Non-pigmented ciliary epithelial cell (primary cell): ENCODE results near the gene HS3ST6.
"Not testable (repeated sequence)": the region's sequence is repeated elsewhere in the genome, so short reads cannot be mapped to it uniquely, and the experiment has no call there.

Source experiments
- DNase-seq: peaks from one replicate; pipeline ENCODE4 v3.0.0-alpha.2; 2010; ENCODE audit warnings: low read depth

Gene HS3ST6

DNA sequence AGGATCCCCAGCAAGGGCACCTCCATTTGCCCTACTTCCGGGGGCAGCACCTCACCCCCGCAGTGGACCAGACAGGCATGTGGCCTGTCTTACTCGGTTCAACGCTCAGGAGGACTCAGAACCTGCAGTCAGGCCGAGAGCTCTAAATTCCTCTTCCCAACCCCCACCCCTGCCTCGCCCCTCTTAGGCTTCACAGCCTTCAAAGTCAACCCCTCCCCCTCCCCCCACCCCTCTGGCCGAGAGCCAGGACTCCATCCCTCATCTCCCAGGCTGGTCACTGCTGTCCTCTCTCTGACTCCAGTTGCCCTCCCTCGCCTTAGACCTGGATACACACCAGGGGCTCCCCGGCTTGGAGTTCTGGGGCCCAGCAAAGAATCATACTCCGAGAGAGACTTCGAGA is 8.1 kb upstream of the HS3ST6 start:
- DNase-seq = no peak

GRCh38 chr16:1924095-1924494 is 5.9 kb upstream of the HS3ST6 start:
- no peak for DNase-seq

DNA sequence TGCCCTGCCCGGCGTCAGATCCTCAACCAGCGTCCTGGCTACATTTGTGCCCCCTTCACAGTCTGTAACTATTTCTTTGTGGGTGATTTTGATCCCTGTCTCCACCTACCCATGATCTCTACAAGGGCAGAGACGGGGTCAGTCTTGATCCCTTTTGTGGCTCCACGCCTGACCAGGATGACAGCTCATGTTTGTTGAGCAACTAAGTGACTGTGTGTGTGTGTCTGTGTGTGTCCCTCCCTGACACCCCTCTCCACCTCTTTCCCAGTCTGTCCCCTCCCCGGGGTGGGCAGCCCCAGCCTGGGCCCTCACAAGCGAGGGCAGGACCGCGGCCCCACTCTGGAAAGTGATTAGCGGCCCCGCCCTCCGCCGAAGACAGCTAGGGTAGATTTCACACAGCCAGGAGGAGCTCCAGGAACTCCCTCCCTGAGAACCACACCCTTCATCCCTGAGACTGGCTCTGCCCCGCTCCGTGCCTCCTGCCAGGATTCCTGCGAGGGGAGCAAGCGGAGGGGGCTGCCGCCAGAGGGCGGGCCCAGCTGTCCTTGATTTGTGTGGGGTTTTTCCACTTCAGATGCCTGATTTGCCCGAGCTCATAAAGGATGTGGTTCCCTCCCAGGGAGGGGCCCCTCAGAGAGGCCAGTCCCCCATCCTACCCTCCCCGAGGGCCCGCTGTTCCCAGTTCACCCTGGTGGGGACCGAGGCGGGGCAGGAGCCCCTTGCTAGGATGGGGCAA is 5.3 kb upstream of the HS3ST6 start:
- DNase-seq = no peak

GRCh38 chr16:1922357-1922756 is 4.1 kb upstream of the HS3ST6 start:
- DNase-seq = no peak

- DNase-seq = no peak
Measured at GRCh38 chr16:1920727-1921171, 2.5 kb upstream of the HS3ST6 start.

GRCh38 chr16:1920122-1920521 is 1.9 kb upstream of the HS3ST6 start:
- not testable (repeated sequence) for DNase-seq

GRCh38 chr16:1919327-1919998 is 1.2 kb upstream of the HS3ST6 start:
- no peak for DNase-seq

DNA sequence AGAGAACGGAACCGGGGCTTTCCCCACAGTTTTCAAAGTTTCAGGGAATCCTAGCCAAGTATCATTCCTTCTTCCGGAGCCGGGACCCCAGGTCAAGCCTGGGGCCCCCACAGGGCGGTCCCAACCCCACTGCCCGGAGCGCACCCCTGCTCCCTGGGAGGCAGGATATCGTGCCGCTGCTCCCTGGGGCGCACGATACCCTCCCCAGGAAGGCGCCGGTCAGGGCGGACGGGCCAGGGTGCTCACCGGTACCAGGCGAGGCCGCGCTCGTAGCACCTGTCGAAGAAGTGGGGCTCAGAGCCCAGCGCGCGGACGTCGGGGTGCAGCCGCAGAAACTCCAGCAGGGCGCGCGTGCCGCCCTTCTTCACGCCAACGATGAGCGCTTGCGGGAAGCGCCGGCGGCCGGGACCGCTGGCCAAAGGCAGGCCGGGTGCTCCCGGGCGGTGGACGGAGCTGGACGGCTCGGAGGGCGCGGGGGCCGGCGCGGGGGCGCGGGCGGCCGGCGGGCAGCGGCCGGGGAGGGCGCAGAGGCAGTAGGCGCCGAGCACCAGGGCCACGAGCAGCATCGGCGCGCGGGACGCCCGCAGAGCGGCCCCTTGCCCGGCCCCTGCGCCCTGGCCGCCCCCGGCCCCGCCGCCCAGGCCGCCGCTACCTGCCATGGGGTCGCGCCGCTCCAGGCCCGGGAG is 407 bp downstream of the HS3ST6 start:
- no peak for DNase-seq

DNA sequence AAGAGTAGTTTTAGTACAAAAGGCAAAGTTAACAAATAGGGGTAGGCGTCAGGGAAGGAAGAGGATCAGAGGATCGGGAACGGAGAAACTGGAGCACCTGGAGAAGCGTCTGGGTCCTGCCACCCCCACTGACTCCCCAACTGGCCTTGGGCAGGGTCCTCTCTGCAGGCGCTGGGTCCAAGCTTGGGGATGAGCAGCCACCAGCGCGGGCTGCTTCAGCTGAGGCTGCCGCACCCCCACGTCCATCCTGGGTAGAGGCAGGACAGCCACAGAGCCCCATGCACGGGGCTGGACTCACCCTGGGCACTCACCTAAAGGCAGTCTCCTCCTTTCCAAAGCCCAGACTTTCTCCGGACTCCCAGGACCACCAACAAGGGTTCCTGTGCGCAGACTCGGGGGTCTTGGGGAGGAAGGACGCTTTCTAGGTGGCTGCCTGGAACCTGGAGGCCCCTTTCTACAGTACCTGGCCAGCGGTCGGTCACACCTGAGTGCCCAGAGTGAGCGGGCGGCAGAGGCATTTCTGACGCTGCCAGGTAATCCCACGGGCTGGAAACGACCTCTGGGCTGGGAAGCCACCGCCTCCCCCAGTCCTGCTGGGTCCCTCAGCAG is 1.1 kb downstream of the HS3ST6 start:
- DNase-seq = no peak

DNA sequence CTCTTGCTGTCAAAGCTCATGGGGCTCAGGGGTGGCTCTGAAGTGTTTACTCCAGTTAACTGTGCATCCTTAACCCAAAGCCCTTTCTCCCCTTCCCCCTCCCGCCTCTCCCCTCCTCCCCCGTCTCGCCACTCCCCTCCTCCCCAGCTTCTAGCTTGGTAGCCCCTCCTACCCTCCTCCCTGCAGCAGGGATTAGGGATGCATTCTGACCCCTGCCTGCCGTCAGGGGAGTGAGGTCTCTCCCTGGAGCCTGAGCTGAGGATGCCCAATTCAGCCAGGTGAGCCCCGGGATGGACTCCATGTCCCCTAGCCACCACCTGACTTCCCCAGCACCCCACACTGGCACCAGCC is 1.6 kb downstream of the HS3ST6 start:
- no peak for DNase-seq

GRCh38 chr16:1915732-1916639 is 2.2 kb downstream of the HS3ST6 start:
- no peak for DNase-seq

DNA sequence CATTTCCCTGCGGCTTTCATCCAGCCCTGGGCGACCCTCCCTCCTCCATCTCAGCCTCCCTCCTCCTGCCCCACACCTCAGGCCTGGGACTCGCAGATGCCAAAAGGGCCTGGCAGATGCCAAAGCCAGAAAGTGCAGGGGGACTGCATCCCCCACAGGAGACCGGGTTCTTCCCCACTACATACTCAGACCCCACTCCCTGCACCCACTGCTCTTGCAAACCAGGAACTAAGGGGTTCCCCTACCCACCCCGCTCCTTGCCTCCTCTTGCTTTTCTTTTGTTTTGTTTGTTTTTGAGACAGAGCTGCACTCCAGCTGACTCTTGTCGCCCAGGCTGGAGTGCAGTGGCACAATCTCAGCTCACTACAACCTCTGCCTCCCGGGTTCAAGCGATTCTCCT is 3.2 kb downstream of the HS3ST6 start:
- no peak for DNase-seq

DNA sequence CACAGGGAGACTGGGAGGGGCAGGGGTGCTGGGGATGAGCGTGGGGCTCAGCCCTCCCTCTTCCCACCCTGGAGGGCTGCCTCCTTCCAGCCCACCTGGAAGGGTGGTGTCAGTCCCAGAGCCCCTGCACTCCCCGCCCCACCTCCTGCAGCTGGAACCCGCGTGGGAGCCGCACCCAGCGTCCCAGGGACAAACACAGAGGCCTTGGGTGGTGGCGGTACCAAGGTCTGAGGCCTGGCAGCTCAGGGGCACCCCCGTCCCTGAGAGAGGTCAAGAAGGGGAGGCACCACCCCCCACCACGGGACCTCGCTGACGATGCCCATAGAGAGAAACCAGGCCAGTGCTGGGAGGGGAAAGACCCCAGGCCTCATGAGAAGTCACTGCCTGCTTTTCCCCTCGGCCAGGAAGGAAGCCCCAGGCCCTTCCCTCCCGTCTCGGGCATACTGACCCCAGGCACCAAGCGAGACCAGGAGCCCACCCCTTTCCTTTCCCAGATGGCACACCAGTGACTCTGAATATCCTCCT is 4.1 kb downstream of the HS3ST6 start:
- DNase-seq = no peak

DNA sequence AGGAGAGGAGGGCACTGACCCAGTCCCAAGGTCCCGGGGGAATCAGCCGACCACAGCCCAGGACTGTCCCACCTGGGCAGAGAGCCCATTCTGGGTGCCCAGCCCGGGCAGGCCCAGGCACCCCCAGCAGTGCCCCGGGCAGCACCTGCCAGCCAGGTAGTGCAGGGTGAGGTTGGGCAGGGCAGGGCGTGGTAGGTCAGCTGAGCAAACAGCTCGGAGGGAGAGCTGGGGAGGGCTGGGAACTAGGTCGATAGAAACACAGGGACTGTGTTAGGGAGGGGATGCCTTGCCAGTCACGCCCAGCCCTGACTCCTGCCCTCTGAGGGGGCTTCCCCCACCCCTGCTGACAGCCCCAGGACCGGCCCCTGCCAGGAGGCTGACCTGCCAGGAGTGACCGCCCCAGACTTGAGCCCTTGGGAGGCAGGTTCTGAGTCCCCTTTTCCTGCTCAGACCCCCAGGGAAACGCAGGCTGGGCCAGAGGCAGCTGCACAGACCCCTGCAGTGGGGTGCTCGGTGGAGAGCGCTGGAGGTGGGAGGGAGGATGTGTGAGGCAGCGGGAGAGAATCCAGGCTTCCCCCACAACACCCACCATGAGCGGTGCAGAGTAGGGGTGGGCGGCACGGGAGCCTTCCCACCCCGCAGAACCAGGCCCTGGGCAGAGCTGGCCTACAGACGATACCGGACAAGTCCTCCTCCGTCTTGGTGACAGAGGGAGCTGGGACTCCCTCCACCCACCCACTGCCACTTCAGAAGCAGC is 4.7 kb downstream of the HS3ST6 start:
- no peak for DNase-seq

DNA sequence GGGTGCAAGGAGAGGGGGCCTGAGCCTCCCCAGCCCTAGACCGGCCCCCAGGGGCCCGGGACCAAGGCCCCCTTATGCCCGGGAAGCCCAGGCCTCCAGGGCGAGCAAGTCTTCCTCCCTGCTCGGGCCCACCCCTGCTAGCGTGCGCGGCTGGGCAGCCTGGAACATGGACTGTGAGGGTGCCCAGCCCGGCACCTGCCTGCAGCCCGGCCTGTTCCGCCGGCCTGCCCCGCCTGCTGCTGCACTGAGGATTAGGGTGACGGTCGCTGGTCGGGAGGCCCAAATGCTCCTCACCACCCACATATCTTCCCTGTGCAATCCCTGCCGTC is 6.0 kb downstream of the HS3ST6 start:
- no peak for DNase-seq

- no peak for DNase-seq
Measured at GRCh38 chr16:1911467-1912214, 6.6 kb downstream of the HS3ST6 start.

GRCh38 chr16:1909561-1910231 is 8.5 kb downstream of the HS3ST6 start:
- DNase-seq = no peak

DNA sequence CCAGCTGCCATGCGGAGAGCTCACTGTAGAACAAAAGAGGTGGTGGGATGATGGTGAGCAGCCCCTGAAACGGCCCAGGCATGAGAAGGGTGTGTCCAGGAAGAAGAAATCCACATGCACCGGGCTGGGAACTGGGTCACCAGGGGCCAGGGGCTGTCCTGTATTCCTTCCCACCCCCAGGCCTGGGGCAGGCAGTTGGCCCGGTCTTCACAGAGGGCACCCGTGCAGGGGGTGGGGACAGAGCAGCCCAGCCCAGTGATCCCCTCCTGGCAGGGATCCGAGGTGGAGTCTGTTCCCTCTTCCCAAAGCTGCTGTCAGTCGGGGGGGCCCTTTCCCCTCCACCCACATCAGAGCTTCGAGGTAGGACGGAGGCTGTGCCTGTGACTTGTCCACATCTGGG is 9.2 kb downstream of the HS3ST6 start:
- no peak for DNase-seq

DNA sequence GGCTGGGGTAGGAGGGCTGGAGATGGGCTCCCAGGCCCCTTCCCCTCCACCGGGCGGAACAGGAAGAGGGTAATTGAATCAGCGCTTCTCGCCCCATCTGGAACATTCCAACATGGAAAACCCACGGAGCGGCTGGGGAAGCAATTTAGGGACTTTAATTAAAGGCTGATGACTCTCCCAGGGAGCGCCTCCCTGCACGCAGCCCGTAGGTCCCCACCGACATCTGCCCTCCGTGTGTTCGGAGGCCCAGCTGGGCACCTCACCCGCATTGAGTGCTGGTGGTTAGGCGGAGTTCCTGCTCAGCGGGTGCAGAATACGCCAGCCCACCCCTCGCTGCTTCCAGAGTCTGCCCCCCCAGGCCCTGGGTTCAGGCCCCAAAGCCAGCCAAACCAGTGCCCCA is 10.0 kb downstream of the HS3ST6 start:
- no peak for DNase-seq
